Measurements from ENCODE around the gene WASHC3.

DNA sequence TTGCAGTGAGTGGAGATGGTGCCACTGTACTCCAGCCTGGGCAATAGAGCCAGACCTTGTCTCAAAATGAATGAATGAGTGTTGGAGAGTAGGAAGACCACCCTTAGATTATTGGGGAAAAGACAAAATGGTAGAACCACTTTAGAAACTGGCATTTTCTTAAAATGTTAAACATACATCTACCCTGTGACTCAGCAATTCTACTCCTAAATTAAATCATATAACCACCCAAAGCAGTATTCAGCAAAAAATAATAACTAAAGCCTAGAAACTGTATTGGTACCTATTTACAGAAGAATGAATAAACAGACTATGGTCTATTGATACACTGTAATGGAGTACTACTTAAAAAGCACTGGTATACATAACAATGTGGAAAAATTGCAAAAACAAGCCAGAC lies 49.0 kb upstream of the WASHC3 start:
- TF ChIP-seq, protein P1, sequence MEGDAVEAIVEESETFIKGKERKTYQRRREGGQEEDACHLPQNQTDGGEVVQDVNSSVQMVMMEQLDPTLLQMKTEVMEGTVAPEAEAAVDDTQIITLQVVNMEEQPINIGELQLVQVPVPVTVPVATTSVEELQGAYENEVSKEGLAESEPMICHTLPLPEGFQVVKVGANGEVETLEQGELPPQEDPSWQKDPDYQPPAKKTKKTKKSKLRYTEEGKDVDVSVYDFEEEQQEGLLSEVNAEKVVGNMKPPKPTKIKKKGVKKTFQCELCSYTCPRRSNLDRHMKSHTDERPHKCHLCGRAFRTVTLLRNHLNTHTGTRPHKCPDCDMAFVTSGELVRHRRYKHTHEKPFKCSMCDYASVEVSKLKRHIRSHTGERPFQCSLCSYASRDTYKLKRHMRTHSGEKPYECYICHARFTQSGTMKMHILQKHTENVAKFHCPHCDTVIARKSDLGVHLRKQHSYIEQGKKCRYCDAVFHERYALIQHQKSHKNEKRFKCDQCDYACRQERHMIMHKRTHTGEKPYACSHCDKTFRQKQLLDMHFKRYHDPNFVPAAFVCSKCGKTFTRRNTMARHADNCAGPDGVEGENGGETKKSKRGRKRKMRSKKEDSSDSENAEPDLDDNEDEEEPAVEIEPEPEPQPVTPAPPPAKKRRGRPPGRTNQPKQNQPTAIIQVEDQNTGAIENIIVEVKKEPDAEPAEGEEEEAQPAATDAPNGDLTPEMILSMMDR (IDR thresholded peaks at IDR 0.05), result no peak
- no peak for TF ChIP-seq POLR2A (IDR thresholded peaks at IDR 0.05)
